Measurements from ENCODE around the gene SPTB.

The SPTB gene

GRCh38 chr14:64926398-64926995 is 46.8 kb upstream of the SPTB start:
- peaks cover 2% of the 10 kb centered on the region for H3K4me1 ChIP-seq (ENCODE audit: control insufficient read depth, insufficient read depth, low read depth, low read length)
- H2BK120ac ChIP-seq (ENCODE audit: low read depth, low read length) = no peak overlapping the region
- no peaks in the 10 kb centered on the region for H3K27me3 ChIP-seq (ENCODE audit: control insufficient read depth in 1 of 2, insufficient read depth in 1 of 2, low read length in 2 of 2)
- no peak overlapping the region for H2BK5ac ChIP-seq (ENCODE audit: low read depth, low read length, poor library complexity, severe bottlenecking)
- no peak overlapping the region for H2BK15ac ChIP-seq (ENCODE audit: low read depth, poor library complexity, severe bottlenecking)
- no peak overlapping the region for H3K9ac ChIP-seq (ENCODE audit: low read length)
- no peak overlapping the region for H3K18ac ChIP-seq (ENCODE audit: low read depth in 1 of 2, low read length in 2 of 2)
- no peak for DNase-seq
- no peak overlapping the region for H3K4me2 ChIP-seq (ENCODE audit: low read length, poor library complexity, severe bottlenecking)
- no peak overlapping the region for H4K91ac ChIP-seq (ENCODE audit: low read length)
- no peak overlapping the region for H2BK12ac ChIP-seq (ENCODE audit: low read length in 2 of 2)
- no peak overlapping the region for H4K8ac ChIP-seq (ENCODE audit: low read length)
- 94% methylated on average over 2 of the region's 4 CpGs for WGBS
- peaks cover 13 to 78% of the 10 kb centered on the region in 2 experiments for H3K36me3 ChIP-seq (ENCODE audit: control insufficient read depth in 1 of 2, insufficient read depth in 2 of 2, low read depth in 1 of 2, low read length in 2 of 2)
- no peak overlapping the region for H2AFZ ChIP-seq (ENCODE audit: low read depth, low read length)
- no peaks in the 10 kb centered on the region for H3K9me3 ChIP-seq (ENCODE audit: control insufficient read depth, low read length)
- no peak overlapping the region for H3K4ac ChIP-seq (ENCODE audit: low read depth in 1 of 2, low read length in 2 of 2)
- H3K14ac ChIP-seq (ENCODE audit: low read length in 2 of 2) = no peak overlapping the region
- no peak overlapping the region for H3K23ac ChIP-seq (ENCODE audit: low read length in 2 of 2)
- H3K27ac ChIP-seq (ENCODE audit: low read length, poor library complexity, severe bottlenecking) = no peak overlapping the region
- H2AK5ac ChIP-seq (ENCODE audit: low read length, severe bottlenecking) = no peak overlapping the region
- peaks cover 33% of the 10 kb centered on the region for H3K79me1 ChIP-seq (replicated peaks; ENCODE audit: low read length, poor library complexity, severe bottlenecking)
- H3K4me3 ChIP-seq (ENCODE audit: insufficient read depth in 1 of 2, low read depth in 1 of 2, low read length in 2 of 2) = no peak overlapping the region

- Histone ChIP-seq H3K27me3 (ENCODE audit: control insufficient read depth in 1 of 2, insufficient read depth in 1 of 2, low read length in 2 of 2) (no peaks in the 10 kb centered on the region), H2AK5ac (ENCODE audit: low read length, severe bottlenecking) (no peak overlapping the region), H2AFZ (ENCODE audit: low read depth, low read length) (no peak overlapping the region), H3K23ac (ENCODE audit: low read length in 2 of 2) (no peak overlapping the region), H3K79me1 (replicated peaks; ENCODE audit: low read length, poor library complexity, severe bottlenecking) (peaks cover 15% of the 10 kb centered on the region), H4K8ac (ENCODE audit: low read length) (no peak overlapping the region), H3K18ac (ENCODE audit: low read depth in 1 of 2, low read length in 2 of 2) (no peak overlapping the region), H3K4me2 (ENCODE audit: low read length, poor library complexity, severe bottlenecking) (no peak overlapping the region), H3K9me3 (ENCODE audit: control insufficient read depth, low read length) (no peaks in the 10 kb centered on the region), H3K27ac (ENCODE audit: low read length, poor library complexity, severe bottlenecking) (no peak overlapping the region), H2BK12ac (ENCODE audit: low read length in 2 of 2) (no peak overlapping the region), H3K36me3 (ENCODE audit: control insufficient read depth in 1 of 2, insufficient read depth in 2 of 2, low read depth in 1 of 2, low read length in 2 of 2) (peaks cover 6 to 48% of the 10 kb centered on the region in 2 experiments), H4K91ac (ENCODE audit: low read length) (no peak overlapping the region), H2BK15ac (ENCODE audit: low read depth, poor library complexity, severe bottlenecking) (no peak overlapping the region), H2BK5ac (ENCODE audit: low read depth, low read length, poor library complexity, severe bottlenecking) (no peak overlapping the region), H3K14ac (ENCODE audit: low read length in 2 of 2) (no peak overlapping the region), H3K4me3 (ENCODE audit: insufficient read depth in 1 of 2, low read depth in 1 of 2, low read length in 2 of 2) (no peak overlapping the region), H2BK120ac (ENCODE audit: low read depth, low read length) (no peak overlapping the region), H3K4me1 (ENCODE audit: control insufficient read depth, insufficient read depth, low read depth, low read length) (peaks cover 4% of the 10 kb centered on the region), H3K4ac (ENCODE audit: low read depth in 1 of 2, low read length in 2 of 2) (no peak overlapping the region), H3K9ac (ENCODE audit: low read length) (no peak overlapping the region)
- WGBS = no CpG with 5 or more reads among the region's 3 CpGs
- no peak for DNase-seq
Observed at GRCh38 chr14:64923015-64923414, 43.3 kb upstream of the SPTB start.

GRCh38 chr14:64920465-64920864 is 40.8 kb upstream of the SPTB start:
- no peak overlapping the region for H2BK5ac ChIP-seq (ENCODE audit: low read depth, low read length, poor library complexity, severe bottlenecking)
- no peak overlapping the region for H3K14ac ChIP-seq (ENCODE audit: low read length in 2 of 2)
- no peak overlapping the region for H3K18ac ChIP-seq (ENCODE audit: low read depth in 1 of 2, low read length in 2 of 2)
- H4K8ac ChIP-seq (ENCODE audit: low read length) = no peak overlapping the region
- H2BK120ac ChIP-seq (ENCODE audit: low read depth, low read length) = no peak overlapping the region
- peaks cover 4% of the 10 kb centered on the region for H3K4me1 ChIP-seq (ENCODE audit: control insufficient read depth, insufficient read depth, low read depth, low read length)
- H3K79me1 ChIP-seq (replicated peaks; ENCODE audit: low read length, poor library complexity, severe bottlenecking) = peaks cover 11% of the 10 kb centered on the region
- H3K27ac ChIP-seq (ENCODE audit: low read length, poor library complexity, severe bottlenecking) = no peak overlapping the region
- no peak for DNase-seq
- H3K4ac ChIP-seq (ENCODE audit: low read depth in 1 of 2, low read length in 2 of 2) = no peak overlapping the region
- no peaks in the 10 kb centered on the region for H3K27me3 ChIP-seq (ENCODE audit: control insufficient read depth in 1 of 2, insufficient read depth in 1 of 2, low read length in 2 of 2)
- no peak overlapping the region for H3K4me3 ChIP-seq (ENCODE audit: insufficient read depth in 1 of 2, low read depth in 1 of 2, low read length in 2 of 2)
- no peak overlapping the region for H2BK12ac ChIP-seq (ENCODE audit: low read length in 2 of 2)
- H3K9ac ChIP-seq (ENCODE audit: low read length) = no peak overlapping the region
- no peak overlapping the region for H3K4me2 ChIP-seq (ENCODE audit: low read length, poor library complexity, severe bottlenecking)
- H4K91ac ChIP-seq (ENCODE audit: low read length) = no peak overlapping the region
- no peak overlapping the region for H2AK5ac ChIP-seq (ENCODE audit: low read length, severe bottlenecking)
- H3K9me3 ChIP-seq (ENCODE audit: control insufficient read depth, low read length) = no peaks in the 10 kb centered on the region
- no peak overlapping the region for H2AFZ ChIP-seq (ENCODE audit: low read depth, low read length)
- H2BK15ac ChIP-seq (ENCODE audit: low read depth, poor library complexity, severe bottlenecking) = no peak overlapping the region
- 100% methylated on average over 2 of the region's 2 CpGs for WGBS
- H3K23ac ChIP-seq (ENCODE audit: low read length in 2 of 2) = no peak overlapping the region
- H3K36me3 ChIP-seq (ENCODE audit: control insufficient read depth in 1 of 2, insufficient read depth in 2 of 2, low read depth in 1 of 2, low read length in 2 of 2) = peaks cover 3 to 25% of the 10 kb centered on the region in 2 experiments

GRCh38 chr14:64919618-64920017 is 39.9 kb upstream of the SPTB start:
- peaks cover 6% of the 10 kb centered on the region for H3K4me1 ChIP-seq (ENCODE audit: control insufficient read depth, insufficient read depth, low read depth, low read length)
- no peak overlapping the region for H3K4ac ChIP-seq (ENCODE audit: low read depth in 1 of 2, low read length in 2 of 2)
- H3K4me3 ChIP-seq (ENCODE audit: insufficient read depth in 1 of 2, low read depth in 1 of 2, low read length in 2 of 2) = no peak overlapping the region
- no peak overlapping the region for H4K8ac ChIP-seq (ENCODE audit: low read length)
- no peak overlapping the region for H3K23ac ChIP-seq (ENCODE audit: low read length in 2 of 2)
- no peak overlapping the region for H2AFZ ChIP-seq (ENCODE audit: low read depth, low read length)
- no peaks in the 10 kb centered on the region for H3K9me3 ChIP-seq (ENCODE audit: control insufficient read depth, low read length)
- H3K14ac ChIP-seq (ENCODE audit: low read length in 2 of 2) = no peak overlapping the region
- H2BK120ac ChIP-seq (ENCODE audit: low read depth, low read length) = no peak overlapping the region
- no peak overlapping the region for H4K91ac ChIP-seq (ENCODE audit: low read length)
- no peak overlapping the region for H3K27ac ChIP-seq (ENCODE audit: low read length, poor library complexity, severe bottlenecking)
- no peak overlapping the region for H2AK5ac ChIP-seq (ENCODE audit: low read length, severe bottlenecking)
- no peak for DNase-seq
- WGBS = 96% methylated on average over 5 of the region's 5 CpGs
- no peak overlapping the region for H2BK12ac ChIP-seq (ENCODE audit: low read length in 2 of 2)
- H3K18ac ChIP-seq (ENCODE audit: low read depth in 1 of 2, low read length in 2 of 2) = no peak overlapping the region
- H3K4me2 ChIP-seq (ENCODE audit: low read length, poor library complexity, severe bottlenecking) = no peak overlapping the region
- H2BK5ac ChIP-seq (ENCODE audit: low read depth, low read length, poor library complexity, severe bottlenecking) = no peak overlapping the region
- no peaks in the 10 kb centered on the region for H3K27me3 ChIP-seq (ENCODE audit: control insufficient read depth in 1 of 2, insufficient read depth in 1 of 2, low read length in 2 of 2)
- peaks cover 0 to 16% of the 10 kb centered on the region in 2 experiments for H3K36me3 ChIP-seq (ENCODE audit: control insufficient read depth in 1 of 2, insufficient read depth in 2 of 2, low read depth in 1 of 2, low read length in 2 of 2)
- H3K9ac ChIP-seq (ENCODE audit: low read length) = no peak overlapping the region
- peaks cover 6% of the 10 kb centered on the region for H3K79me1 ChIP-seq (replicated peaks; ENCODE audit: low read length, poor library complexity, severe bottlenecking)
- no peak overlapping the region for H2BK15ac ChIP-seq (ENCODE audit: low read depth, poor library complexity, severe bottlenecking)
